Uterus (tissue), 4 donors: Measurements from ENCODE around the gene MAP3K14. TPM values are rescaled to one million over a fixed set of nuclear protein-coding genes. Genes with fewer than 3 reads are reported as not detected.

Experiments
- DNase-seq, 2 donors: peaks; one replicate each; pipeline ENCODE4 v3.0.0-alpha.2; 2019 to 2020
- H3K27ac ChIP-seq, 2 donors: fragments of 200-600 bp; sonication (generic); 1 replicate in 1 of 2; 2 replicates in 1 of 2; pipeline ENCODE4 v1.5.1; 2016 to 2018
- H3K27me3 ChIP-seq, 2 donors: fragments of 200-600 bp; sonication (generic); one replicate each; pipeline ENCODE4 v1.5.1; 2018 to 2019; ENCODE audit warnings: control low read depth in 1 of 2
- H3K36me3 ChIP-seq, 2 donors: fragments of 200-600 bp; sonication (generic); one replicate each; pipeline ENCODE4 v1.5.1; 2019; ENCODE audit warnings: control low read depth in 1 of 2
- H3K4me1 ChIP-seq, 2 donors: fragments of 200-600 bp; sonication (generic); one replicate each; pipeline ENCODE4 v1.5.1; 2018 to 2019; ENCODE audit warnings: control low read depth in 1 of 2
- H3K4me3 ChIP-seq, 2 donors: fragments of 200-600 bp; sonication (generic); 1 replicate in 1 of 2; 2 replicates in 1 of 2; pipeline ENCODE4 v1.5.1; 2018 to 2019; ENCODE audit warnings: mild to moderate bottlenecking in 1 of 2
- H3K9me3 ChIP-seq, 2 donors: fragments of 200-600 bp; sonication (generic); one replicate each; pipeline ENCODE4 v1.5.1; 2019; ENCODE audit warnings: control low read depth in 1 of 2
- CTCF ChIP-seq, 4 experiments: fragments of 200-600 bp in 2 of 4; fragments of 450-650 bp in 2 of 4; sonication (generic) in 2 of 4; IDR thresholded peaks; one replicate each; pipeline ENCODE4 v1.5.1; 2016 to 2019; ENCODE audit warnings: antibody characterized with exemption in 4 of 4, mild to moderate bottlenecking in 2 of 4, moderate library complexity in 1 of 4
- POLR2A ChIP-seq, 2 donors: fragments of 450-650 bp; IDR thresholded peaks; one replicate each; pipeline ENCODE4 v1.6.1; 2016; ENCODE audit warnings: antibody characterized with exemption in 2 of 2, mild to moderate bottlenecking in 1 of 2, moderate library complexity in 1 of 2
- intact Hi-C: fragments of 100-400 bp; cut with DNase I; formaldehyde crosslinking; loops from one replicate; pipeline ENCODE4 v1.15.1; 2023; ENCODE audit warnings: low total_unique reads
- total RNA-seq, 4 donors: library from RNA; depleted of rRNA in 3 of 4; stranded (reverse); fragments of >200 nt in 3 of 4; gene quantifications; one replicate each; pipeline versions ENCODE4 v1.1.0 to v1.2.4, GENCODE V29; 2014 to 2023
- donor health status: DM: yes; HTN: yes; CAD: no.

Gene MAP3K14
- total RNA-seq, 4 donors from 2014 or later, result 1.0 to 22.1 (median 4.9) TPM

- no peaks in the 10 kb centered on the region for H3K27me3 ChIP-seq
- H3K4me1 ChIP-seq, result no peaks in the 10 kb centered on the region
- no peaks in the 10 kb centered on the region for H3K9me3 ChIP-seq
- no peaks in the 10 kb centered on the region for H3K36me3 ChIP-seq
- peak overlapping the region; percentile 56 to 58 for H3K27ac ChIP-seq
- no peak overlapping the region for H3K4me3 ChIP-seq
- intact Hi-C loops, result loop anchor here (5.0 kb wide), 1 partner anchor 158 kb away; no protein-coding TSS in a partner anchor
- TF ChIP-seq CTCF (IDR thresholded peaks at IDR 0.05) (peak in 1 of 4 experiments; percentile 12), POLR2A (IDR thresholded peaks at IDR 0.05) (peak in 1 of 2 donors; percentile 32)
- peak; percentile 87 to 92 for DNase-seq
These were observed 87.9 kb downstream of the MAP3K14 start for GRCh38 chr17:45228763-45229539.

- H3K27me3 ChIP-seq, result no peaks in the 10 kb centered on the region
- TF ChIP-seq CTCF (IDR thresholded peaks at IDR 0.05), result no peak
- no peak for TF ChIP-seq POLR2A (IDR thresholded peaks at IDR 0.05)
- H3K4me1 ChIP-seq, result no peaks in the 10 kb centered on the region
- H3K36me3 ChIP-seq, result no peaks in the 10 kb centered on the region
- DNase-seq, result no peak
- no peaks in the 10 kb centered on the region for H3K9me3 ChIP-seq
- H3K4me3 ChIP-seq, result no peak overlapping the region
- H3K27ac ChIP-seq, result peak overlapping the region; percentile 56 to 58
- intact Hi-C loops, result loop anchor here (5.0 kb wide), 1 partner anchor 159 kb away; no protein-coding TSS in a partner anchor
These were observed 88.7 kb downstream of the MAP3K14 start for GRCh38 chr17:45227926-45228762.

GRCh38 chr17:45227101-45227925 lies 89.5 kb downstream of the MAP3K14 start:
- peak overlapping the region; percentile 56 to 58 for H3K27ac ChIP-seq
- intact Hi-C loops, result loop anchor here (5.0 kb wide), 1 partner anchor 160 kb away; no protein-coding TSS in a partner anchor

GRCh38 chr17:45226576-45226975 lies 90.2 kb downstream of the MAP3K14 start:
- no peak overlapping the region for H3K4me3 ChIP-seq
- peak overlapping the region; percentile 5 to 58 for H3K27ac ChIP-seq
- no peaks in the 10 kb centered on the region for H3K27me3 ChIP-seq
- intact Hi-C loops, result loop anchor here (5.0 kb wide), 1 partner anchor 161 kb away; no protein-coding TSS in a partner anchor
- H3K4me1 ChIP-seq, result peaks cover 0 to 6% of the 10 kb centered on the region in 2 donors
- no peak for DNase-seq
- H3K9me3 ChIP-seq, result no peaks in the 10 kb centered on the region
- no peak for TF ChIP-seq POLR2A (IDR thresholded peaks at IDR 0.05)
- TF ChIP-seq CTCF (IDR thresholded peaks at IDR 0.05), result no peak
- H3K36me3 ChIP-seq, result no peaks in the 10 kb centered on the region

More at GRCh38 chr17:45227101-45227925, 89.5 kb downstream of the MAP3K14 start:
- no peak for DNase-seq
- Histone ChIP-seq H3K4me3 (no peak overlapping the region), H3K27me3 (no peaks in the 10 kb centered on the region), H3K36me3 (no peaks in the 10 kb centered on the region), H3K9me3 (no peaks in the 10 kb centered on the region), H3K4me1 (peaks cover 0 to under 1% of the 10 kb centered on the region in 2 donors)
- TF ChIP-seq CTCF (IDR thresholded peaks at IDR 0.05), result no peak
- no peak for TF ChIP-seq POLR2A (IDR thresholded peaks at IDR 0.05)
